Measurements from ENCODE around the gene TBC1D23. TPM values are rescaled to one million over a fixed set of nuclear protein-coding genes. Genes with fewer than 3 reads are reported as not detected.
A peak's percentile ranks its signal among the peaks of the same experiment; 100 is the strongest.
"Not testable (repeated sequence)": the region's sequence is repeated elsewhere in the genome, so short reads cannot be mapped to it uniquely, and the experiment has no call there.

The TBC1D23 gene
- total and polyA plus RNA-seq, 10 donors = 16.1 to 61.4 (median 41.6) TPM

- Histone ChIP-seq H3K4me1 (peaks cover 24 to 65% (median 45%) of the 10 kb centered on the region in 6 donors), H3K4me3 (peak overlapping the region; percentile 59 to 97 (median 88)), H3K27me3 (replicated peaks in 1 of 7) (no peaks in the 10 kb centered on the region), H3K27ac (peak overlapping the region; percentile 92 to 99 (median 96)), H3K9me3 (no peaks in the 10 kb centered on the region), H3K36me3 (no peaks in the 10 kb centered on the region)
- intact Hi-C loops (cut with DNase I; ENCODE audit: low total_unique reads) = loop anchor here (5.0 kb wide), 1 partner anchor 72 kb away; the partner anchor contains the start of gene NIT2
- TF ChIP-seq CTCF (IDR thresholded peaks at IDR 0.05 in 8 of 11, conservative IDR thresholded peaks at IDR 0.05 in 3 of 11) (peak in 1 of 11 experiments; percentile 14), POLR2AphosphoS5 (IDR thresholded peaks at IDR 0.05) (no peak)
- DNase-seq = peak; percentile 85
- WGBS, 5 donors = 23 to 41% (median 34%) methylated on average over 18 of the region's 18 CpGs
Measured at GRCh38 chr3:100260081-100260684, 609 bp upstream of the TBC1D23 start.

GRCh38 chr3:100261485-100261903, 702 bp downstream of the TBC1D23 start:
- DNase-seq = no peak
- Histone ChIP-seq H3K27ac (peak overlapping the region in 7 of 8 donors; percentile 94 to 99 (median 97)), H3K4me3 (peak overlapping the region; percentile 59 to 97 (median 88)), H3K4me1 (peaks cover 21 to 77% (median 56%) of the 10 kb centered on the region in 6 donors), H3K27me3 (replicated peaks in 1 of 7) (no peaks in the 10 kb centered on the region), H3K36me3 (no peaks in the 10 kb centered on the region), H3K9me3 (no peaks in the 10 kb centered on the region)
- intact Hi-C loops (cut with DNase I; ENCODE audit: low total_unique reads) = loop anchor here (5.0 kb wide), 1 partner anchor 71 kb away; the partner anchor contains the start of gene NIT2
- TF ChIP-seq POLR2AphosphoS5 (IDR thresholded peaks at IDR 0.05) (no peak), CTCF (IDR thresholded peaks at IDR 0.05 in 8 of 11, conservative IDR thresholded peaks at IDR 0.05 in 3 of 11) (no peak), POLR2A (IDR thresholded peaks at IDR 0.05) (no peak)
- 5 to 9% (median 8%) methylated on average over 11 of the region's 11 CpGs for WGBS, 5 donors

GRCh38 chr3:100262925-100263324, 2.1 kb downstream of the TBC1D23 start:
- not testable (repeated sequence) for H3K4me3 ChIP-seq; H3K9me3 ChIP-seq; DNase-seq; H3K27ac ChIP-seq; H3K36me3 ChIP-seq; H3K27me3 ChIP-seq (replicated peaks in 1 of 7)
- 87 to 94% (median 90%) methylated on average over 11 of the region's 11 CpGs for WGBS, 5 donors
- H3K4me1 ChIP-seq = peaks cover 21 to 83% (median 58%) of the 10 kb centered on the region in 6 donors
- intact Hi-C loops (cut with DNase I; ENCODE audit: low total_unique reads) = loop anchor here (5.0 kb wide), 1 partner anchor 69 kb away; the partner anchor contains the start of gene NIT2

GRCh38 chr3:100263583-100263982, 2.8 kb downstream of the TBC1D23 start:
- DNase-seq = no peak
- H3K36me3 ChIP-seq = no peaks in the 10 kb centered on the region
- H3K4me3 ChIP-seq = no peak overlapping the region
- peaks cover 21 to 90% (median 58%) of the 10 kb centered on the region in 6 donors for H3K4me1 ChIP-seq
- intact Hi-C loops (cut with DNase I; ENCODE audit: low total_unique reads) = loop anchor here (5.0 kb wide), 1 partner anchor 69 kb away; the partner anchor contains the start of gene NIT2
- WGBS, 5 donors = 64 to 96% (median 75%) methylated on average over 2 of the region's 2 CpGs
- H3K27ac ChIP-seq = no peak overlapping the region
- TF ChIP-seq CTCF (IDR thresholded peaks at IDR 0.05 in 8 of 11, conservative IDR thresholded peaks at IDR 0.05 in 3 of 11) (no peak), POLR2A (IDR thresholded peaks at IDR 0.05) (no peak), POLR2AphosphoS5 (IDR thresholded peaks at IDR 0.05) (no peak)
- H3K9me3 ChIP-seq = no peaks in the 10 kb centered on the region
- no peaks in the 10 kb centered on the region for H3K27me3 ChIP-seq (replicated peaks in 1 of 7)
